Ecto neural progenitor cell (in vitro differentiated cells): ENCODE measurements around the gene IGSF21.
A peak's percentile ranks its signal among the peaks of the same experiment; 100 is the strongest.
"Not testable (repeated sequence)": the region's sequence is repeated elsewhere in the genome, so short reads cannot be mapped to it uniquely, and the experiment has no call there.

ENCODE experiments used
- DNase-seq: peaks from one replicate; pipeline ENCODE4 v3.0.0-alpha.2; 2018; ENCODE audit warnings: low spot score

IGSF21 gene

GRCh38 chr1:18357622-18358230 lies 250.1 kb downstream of the IGSF21 start:
- no peak for DNase-seq

GRCh38 chr1:18358600-18358999 lies 251.0 kb downstream of the IGSF21 start:
- no peak for DNase-seq

GRCh38 chr1:18360251-18360650 lies 252.7 kb downstream of the IGSF21 start:
- no peak for DNase-seq

- DNase-seq, result no peak
These were observed 254.6 kb downstream of the IGSF21 start for GRCh38 chr1:18362150-18362549.

DNA sequence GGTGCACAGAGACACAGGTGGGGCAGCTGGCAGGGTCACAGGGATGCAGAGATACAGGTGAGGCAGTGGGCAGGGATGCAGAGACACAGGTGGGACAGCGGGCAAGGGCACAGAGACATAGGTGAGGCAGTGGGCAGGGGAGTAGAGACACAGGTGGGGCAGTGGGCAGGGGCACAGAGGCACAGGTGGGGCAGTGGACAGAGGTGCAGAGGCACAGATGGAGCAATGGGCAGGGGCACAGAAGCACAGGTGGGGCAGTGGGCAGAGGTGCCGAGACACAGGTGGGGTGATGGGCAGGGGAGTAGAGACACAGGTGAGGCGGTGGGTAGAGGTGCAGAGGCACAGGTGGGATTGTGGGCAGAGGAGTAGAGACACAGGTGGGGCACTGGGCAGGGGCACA lies 255.8 kb downstream of the IGSF21 start:
- no peak for DNase-seq

GRCh38 chr1:18365099-18365705 lies 257.6 kb downstream of the IGSF21 start:
- no peak for DNase-seq

- DNase-seq, result not testable (repeated sequence)
These were observed 264.9 kb downstream of the IGSF21 start for GRCh38 chr1:18372505-18372904.

DNA sequence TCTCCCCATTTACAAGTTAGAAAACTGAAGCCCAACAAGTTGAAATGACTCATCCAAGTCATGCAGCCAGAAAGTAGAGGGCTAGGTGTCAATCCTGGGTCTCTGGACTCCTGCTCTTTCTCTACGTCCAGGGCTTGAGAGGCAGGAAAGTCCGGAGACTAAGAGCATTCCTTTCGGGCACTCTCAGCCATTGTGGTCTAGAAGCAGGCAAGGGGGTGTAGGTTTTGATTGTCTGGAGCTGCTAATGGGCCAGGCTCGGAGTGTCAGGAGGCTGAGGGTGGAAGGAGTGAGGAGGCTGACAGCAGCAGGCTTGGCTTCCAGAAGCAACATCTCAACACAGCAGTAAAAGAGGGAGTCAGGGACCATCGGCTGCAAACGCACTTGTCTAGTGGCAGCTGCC lies 265.6 kb downstream of the IGSF21 start:
- DNase-seq, result no peak

GRCh38 chr1:18373882-18374493 lies 266.4 kb downstream of the IGSF21 start:
- peak; percentile 78 for DNase-seq

DNA sequence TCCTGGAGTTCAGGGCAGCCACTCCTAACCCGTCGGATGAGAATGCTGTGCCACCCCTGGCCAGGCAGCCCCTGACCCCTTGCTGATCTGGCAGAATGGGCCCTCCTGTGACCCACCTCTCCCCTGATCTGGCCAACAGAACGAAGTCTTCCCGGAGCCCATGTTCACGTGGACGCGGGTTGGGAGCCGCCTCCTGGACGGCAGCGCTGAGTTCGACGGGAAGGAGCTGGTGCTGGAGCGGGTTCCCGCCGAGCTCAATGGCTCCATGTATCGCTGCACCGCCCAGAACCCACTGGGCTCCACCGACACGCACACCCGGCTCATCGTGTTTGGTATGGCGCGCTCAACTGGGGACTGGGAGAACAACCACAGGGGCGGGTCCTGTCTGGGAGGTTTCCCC lies 269.1 kb downstream of the IGSF21 start:
- DNase-seq, result no peak

DNA sequence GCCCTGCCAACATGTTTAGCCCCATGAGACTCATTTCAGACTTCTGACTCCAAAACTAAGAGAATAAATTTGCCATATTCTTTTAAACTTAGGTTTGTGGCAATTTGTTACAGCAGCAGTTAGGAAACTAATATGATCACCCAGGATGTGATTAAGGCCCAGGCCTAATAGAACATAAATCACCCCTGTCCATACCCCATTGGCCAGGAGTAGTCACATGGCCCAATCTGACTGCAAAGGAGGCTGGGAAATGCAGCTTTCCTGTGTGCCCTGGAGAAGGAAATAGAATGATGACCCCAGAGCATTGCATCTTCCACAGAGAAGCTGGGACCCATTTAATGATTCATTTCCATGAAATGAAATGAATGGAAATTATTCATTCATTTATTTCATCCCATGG lies 272.7 kb downstream of the IGSF21 start:
- DNase-seq, result no peak

GRCh38 chr1:18384059-18384458 lies 276.5 kb downstream of the IGSF21 start:
- no peak for DNase-seq

DNA sequence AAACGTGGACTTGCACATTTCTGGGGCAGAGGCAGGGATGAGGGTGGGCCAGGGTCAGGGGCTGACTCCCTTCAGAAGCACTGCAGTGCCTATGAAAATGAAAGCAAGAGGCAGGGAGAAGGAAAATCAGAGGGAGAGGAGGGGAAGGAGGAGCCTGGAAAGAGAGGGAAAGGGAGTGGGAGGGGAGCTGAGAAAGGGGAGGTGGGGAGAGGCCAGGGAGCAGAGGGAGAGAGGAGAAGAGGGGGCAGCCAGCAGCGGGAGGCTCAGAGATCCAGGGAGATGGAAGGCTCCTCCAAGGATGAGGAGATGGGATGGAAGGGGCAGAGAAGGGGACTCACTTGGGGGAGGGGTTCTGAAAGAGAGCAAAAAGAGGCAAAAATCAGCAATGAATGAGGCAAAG lies 276.9 kb downstream of the IGSF21 start:
- no peak for DNase-seq

DNA sequence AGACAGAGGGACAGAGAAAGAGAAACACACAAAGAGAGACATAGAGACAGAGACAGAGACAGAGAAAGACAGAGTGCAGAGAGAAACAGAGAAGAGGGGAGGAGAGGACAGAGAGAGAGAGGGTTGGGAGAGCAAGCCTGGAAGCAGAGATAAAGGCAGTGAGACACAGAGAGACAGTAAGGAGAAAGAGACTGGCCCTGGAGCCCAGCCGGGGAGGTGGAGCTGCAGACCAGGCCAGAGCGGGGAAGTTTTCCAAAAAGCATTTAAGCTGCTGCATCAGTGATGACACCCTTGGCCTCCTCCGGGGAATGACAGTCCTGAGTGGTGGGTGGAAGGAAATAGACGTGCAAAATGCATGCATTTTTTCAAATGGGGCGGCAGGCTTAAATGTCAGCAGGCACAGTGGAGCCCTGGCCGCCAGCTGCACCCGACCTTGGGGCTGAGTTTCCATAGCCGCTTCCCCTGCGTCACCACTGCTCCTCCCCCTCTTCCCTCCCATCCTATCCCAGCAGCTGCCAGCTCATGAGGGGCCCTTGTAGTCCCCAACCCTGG lies 277.7 kb downstream of the IGSF21 start:
- no peak for DNase-seq

- DNase-seq, result no peak
These were observed 279.0 kb downstream of the IGSF21 start for GRCh38 chr1:18386591-18386990.

DNA sequence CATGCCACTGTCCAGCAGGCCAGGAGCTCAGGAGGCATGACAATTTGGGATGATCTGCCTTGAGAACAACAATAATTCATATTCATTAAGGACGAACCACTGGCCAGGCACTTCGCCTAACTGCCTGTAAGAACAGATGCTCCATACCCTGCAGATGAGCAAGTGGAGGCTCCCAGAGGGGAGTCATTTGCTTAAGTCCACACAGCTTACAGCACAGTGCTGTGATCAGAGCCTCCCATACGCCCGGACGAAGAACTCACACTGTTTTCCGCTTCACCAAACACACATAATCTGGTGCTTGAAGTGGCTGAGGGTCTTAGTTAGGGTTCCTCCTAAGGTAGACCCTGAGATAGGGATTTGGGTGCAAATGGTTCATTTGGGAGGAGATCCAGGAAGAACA lies 279.7 kb downstream of the IGSF21 start:
- DNase-seq, result no peak

DNA sequence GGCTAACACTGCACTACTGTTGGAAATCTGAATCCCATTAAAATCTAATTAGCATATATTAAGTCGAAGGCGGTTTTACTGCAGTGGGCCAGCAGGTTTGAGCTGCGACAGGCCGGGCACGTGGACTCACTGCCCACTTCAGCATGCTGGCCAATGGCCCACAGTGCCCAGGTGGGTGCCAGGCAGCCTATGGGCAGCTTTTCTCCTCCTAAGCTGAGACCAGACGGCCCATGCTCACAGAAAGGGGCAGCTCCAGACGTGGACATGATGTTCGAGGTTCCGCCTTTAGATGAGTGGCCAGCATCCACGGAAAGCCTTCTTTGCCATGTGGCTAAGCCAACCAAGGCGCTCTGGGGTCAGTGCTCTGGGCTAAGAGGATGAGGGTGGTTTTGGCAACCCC lies 283.4 kb downstream of the IGSF21 start:
- DNase-seq, result no peak

- DNase-seq, result no peak
These were observed 287.1 kb downstream of the IGSF21 start for GRCh38 chr1:18394563-18395156.

GRCh38 chr1:18396247-18396980 lies 288.8 kb downstream of the IGSF21 start:
- no peak for DNase-seq

DNA sequence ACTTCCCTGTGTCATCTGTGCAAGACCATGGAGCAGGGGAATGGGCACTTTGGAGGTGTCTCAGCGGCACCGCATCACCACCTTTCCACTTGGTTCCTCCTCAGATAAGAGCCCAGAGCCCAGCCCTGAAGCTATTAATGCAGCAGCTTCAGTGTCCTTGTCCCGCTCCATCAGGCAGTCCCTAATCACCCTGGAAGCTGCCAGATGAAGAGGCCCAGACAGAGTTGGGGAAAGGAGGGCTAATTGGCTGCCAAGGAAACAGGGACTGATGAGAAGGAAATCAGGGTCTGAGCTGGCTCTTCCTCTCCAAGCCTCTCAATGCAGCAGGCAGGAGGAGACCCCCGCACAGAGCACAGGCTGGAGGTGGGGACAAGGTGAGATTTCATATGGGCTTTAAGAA lies 290.0 kb downstream of the IGSF21 start:
- no peak for DNase-seq

DNA sequence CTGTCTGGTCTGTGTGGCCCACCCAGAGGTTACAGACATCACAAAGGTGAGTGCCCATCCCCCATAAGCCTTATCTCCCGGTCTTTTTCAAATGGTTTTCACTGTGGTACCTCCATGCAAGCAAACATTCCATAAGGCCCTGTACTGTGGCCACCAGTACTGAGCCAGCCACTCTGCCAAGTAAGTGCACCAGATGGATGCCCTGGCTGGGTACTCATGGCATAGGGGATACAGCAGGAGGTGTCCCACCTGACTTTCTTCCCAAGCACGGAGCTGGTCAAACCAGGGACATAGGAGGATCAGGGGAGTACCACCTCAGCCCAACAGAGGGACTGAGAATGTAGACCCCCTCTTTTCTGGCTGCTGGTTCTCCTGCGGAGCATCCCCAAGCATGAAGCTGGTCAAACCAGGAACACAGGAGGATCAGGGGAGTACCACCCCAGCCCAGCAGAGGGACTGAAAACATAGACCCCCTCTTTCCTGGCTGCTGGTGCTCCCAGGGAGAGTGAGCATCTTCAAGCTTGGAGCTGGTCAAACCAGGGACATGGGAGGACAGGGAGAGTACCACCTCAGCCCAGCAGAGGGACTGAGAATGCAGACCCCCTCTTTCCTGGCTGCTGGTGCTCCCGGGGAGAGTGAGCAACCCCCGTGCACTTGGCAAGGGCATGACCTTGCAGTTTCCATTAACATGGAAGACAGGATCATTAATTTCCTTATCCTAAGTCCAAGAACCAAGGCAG lies 291.4 kb downstream of the IGSF21 start:
- DNase-seq, result no peak
